GM10248 (cell line): Measurements from ENCODE around the gene ANO1.

Experiments used
- CTCF ChIA-PET: fragments of 300-600 bp; sonication (Branson Sonifier 250); formaldehyde crosslinking; extraction: SDS; loops from one replicate; lab custom pipeline; 2021; ENCODE audit warnings: antibody characterized with exemption; lab: Yijun Ruan, JAX
- POLR2A ChIA-PET: fragments of 350-650 bp; sonication (Branson Sonifier 250); formaldehyde crosslinking; extraction: SDS; loops from one replicate; lab custom pipeline; 2020; ENCODE audit warnings: antibody characterized with exemption; lab: Yijun Ruan, JAX
- DNase-seq: peaks from one replicate; pipeline ENCODE4 v3.0.0; 2012; ENCODE audit errors: extremely low spot score
- TF ChIP-seq, protein P1 (sequence below): IDR thresholded peaks from 2 replicates; pipeline ENCODE4 v1.5.1; 2012; ENCODE audit warnings: mild to moderate bottlenecking, low read depth; ENCODE audit errors: extremely low read depth, missing control alignments, control extremely low read depth

The ANO1 gene

GRCh38 chr11:70112017-70112434 lies 33.9 kb downstream of the ANO1 start:
- CTCF ChIA-PET = no interaction called here
- DNase-seq = no peak
- POLR2A ChIA-PET = no interaction called here

GRCh38 chr11:70113801-70114200 lies 35.7 kb downstream of the ANO1 start:
- ChIA-PET POLR2A (no interaction called here), CTCF (no interaction called here)

More at GRCh38 chr11:70112017-70112434, 33.9 kb downstream of the ANO1 start:
- TF ChIP-seq, protein P1, sequence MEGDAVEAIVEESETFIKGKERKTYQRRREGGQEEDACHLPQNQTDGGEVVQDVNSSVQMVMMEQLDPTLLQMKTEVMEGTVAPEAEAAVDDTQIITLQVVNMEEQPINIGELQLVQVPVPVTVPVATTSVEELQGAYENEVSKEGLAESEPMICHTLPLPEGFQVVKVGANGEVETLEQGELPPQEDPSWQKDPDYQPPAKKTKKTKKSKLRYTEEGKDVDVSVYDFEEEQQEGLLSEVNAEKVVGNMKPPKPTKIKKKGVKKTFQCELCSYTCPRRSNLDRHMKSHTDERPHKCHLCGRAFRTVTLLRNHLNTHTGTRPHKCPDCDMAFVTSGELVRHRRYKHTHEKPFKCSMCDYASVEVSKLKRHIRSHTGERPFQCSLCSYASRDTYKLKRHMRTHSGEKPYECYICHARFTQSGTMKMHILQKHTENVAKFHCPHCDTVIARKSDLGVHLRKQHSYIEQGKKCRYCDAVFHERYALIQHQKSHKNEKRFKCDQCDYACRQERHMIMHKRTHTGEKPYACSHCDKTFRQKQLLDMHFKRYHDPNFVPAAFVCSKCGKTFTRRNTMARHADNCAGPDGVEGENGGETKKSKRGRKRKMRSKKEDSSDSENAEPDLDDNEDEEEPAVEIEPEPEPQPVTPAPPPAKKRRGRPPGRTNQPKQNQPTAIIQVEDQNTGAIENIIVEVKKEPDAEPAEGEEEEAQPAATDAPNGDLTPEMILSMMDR = no peak

GRCh38 chr11:70115778-70116177 lies 37.7 kb downstream of the ANO1 start:
- DNase-seq = no peak
- TF ChIP-seq, protein P1 = no peak
- ChIA-PET POLR2A (no interaction called here), CTCF (no interaction called here)

More at GRCh38 chr11:70113801-70114200, 35.7 kb downstream of the ANO1 start:
- TF ChIP-seq, protein P1 = no peak
- no peak for DNase-seq

- POLR2A ChIA-PET = no interaction called here
- TF ChIP-seq, protein P1 = no peak
- no peak for DNase-seq
- CTCF ChIA-PET = interaction anchor here (1.0 kb wide), 1 partner anchor 18 kb away, joined by 3 read pairs; no protein-coding TSS in a partner anchor
Measured at GRCh38 chr11:70116386-70117065, 38.4 kb downstream of the ANO1 start.

DNA sequence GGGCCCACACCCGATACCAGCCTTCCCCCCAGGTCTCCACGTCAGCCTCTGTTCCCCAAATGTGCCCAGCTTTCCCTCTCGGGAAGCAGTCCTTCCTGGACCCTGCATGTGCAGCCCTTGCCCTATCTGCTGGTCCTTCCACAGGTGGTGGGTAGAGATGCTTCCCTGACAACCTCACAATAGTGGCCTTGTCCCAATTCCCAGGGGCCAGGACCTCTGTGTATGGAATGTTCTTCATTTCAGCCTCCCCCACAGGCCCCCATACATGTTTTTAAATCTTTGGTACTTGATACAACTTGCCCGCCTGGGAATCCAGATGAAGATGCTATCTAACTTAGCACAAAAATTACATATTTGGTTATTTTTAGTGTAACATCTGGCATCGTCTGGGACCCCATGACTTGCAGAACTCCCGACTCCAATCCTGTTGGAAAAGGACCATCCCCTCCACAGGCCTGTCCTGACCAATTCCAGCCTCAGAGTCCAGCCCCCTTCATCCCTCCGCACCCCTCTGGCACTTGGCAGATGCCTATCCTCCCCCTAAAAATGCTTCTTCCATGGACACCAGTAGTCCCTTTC lies 39.5 kb downstream of the ANO1 start:
- no peak for DNase-seq
- POLR2A ChIA-PET = no interaction called here
- TF ChIP-seq, protein P1 = no peak

DNA sequence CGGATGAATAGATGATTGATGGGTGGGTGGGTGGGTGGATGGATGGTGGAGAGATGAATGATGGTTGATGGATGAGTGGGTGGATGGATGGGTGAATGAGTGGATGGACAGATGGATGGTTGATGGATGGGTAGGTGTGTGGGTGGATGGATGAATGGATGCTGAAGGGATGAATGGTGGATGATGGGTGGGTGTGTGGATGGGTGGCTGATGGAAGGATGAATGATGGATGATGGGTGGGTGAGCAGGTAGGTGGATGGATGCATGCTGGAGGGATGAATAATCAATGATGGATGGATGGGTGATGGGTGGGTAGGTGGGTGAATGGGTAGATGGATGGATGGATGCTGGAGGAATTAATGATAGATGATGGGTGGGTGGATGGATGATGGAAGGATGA lies 40.5 kb downstream of the ANO1 start:
- no peak for DNase-seq
- POLR2A ChIA-PET = no interaction called here
- TF ChIP-seq, protein P1 = no peak
- CTCF ChIA-PET = no interaction called here

More for the DNA sequence above, 39.5 kb downstream of the ANO1 start:
- CTCF ChIA-PET = no interaction called here
